ENCODE measurements around the gene CLUH.

DNA sequence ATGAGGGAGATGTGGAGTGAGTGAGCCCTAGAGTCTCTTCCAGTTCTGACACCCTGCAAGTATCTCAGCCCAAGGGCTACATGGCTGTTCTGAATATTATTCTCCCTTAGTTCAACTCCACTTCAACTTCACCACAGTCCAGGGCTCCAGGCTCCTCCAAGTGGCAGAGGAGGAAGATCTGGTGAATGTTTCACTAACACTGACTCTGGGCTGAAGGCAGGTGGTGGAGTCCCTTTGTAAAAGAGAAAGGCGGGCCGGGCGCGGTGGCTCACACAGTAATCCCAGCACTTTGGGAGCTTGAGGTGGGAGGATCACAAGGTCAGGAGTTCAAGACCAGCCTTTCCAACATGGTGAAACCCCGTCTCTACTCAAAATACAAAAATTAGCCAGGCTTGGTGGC is 24.3 kb upstream of the CLUH start:
- TF ChIP-seq, protein P1, sequence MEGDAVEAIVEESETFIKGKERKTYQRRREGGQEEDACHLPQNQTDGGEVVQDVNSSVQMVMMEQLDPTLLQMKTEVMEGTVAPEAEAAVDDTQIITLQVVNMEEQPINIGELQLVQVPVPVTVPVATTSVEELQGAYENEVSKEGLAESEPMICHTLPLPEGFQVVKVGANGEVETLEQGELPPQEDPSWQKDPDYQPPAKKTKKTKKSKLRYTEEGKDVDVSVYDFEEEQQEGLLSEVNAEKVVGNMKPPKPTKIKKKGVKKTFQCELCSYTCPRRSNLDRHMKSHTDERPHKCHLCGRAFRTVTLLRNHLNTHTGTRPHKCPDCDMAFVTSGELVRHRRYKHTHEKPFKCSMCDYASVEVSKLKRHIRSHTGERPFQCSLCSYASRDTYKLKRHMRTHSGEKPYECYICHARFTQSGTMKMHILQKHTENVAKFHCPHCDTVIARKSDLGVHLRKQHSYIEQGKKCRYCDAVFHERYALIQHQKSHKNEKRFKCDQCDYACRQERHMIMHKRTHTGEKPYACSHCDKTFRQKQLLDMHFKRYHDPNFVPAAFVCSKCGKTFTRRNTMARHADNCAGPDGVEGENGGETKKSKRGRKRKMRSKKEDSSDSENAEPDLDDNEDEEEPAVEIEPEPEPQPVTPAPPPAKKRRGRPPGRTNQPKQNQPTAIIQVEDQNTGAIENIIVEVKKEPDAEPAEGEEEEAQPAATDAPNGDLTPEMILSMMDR (IDR thresholded peaks at IDR 0.05; ENCODE audit: extremely low read depth in 1 of 2, insufficient read depth in 1 of 2, low read depth in 1 of 2, low read length in 2 of 2), result no peak
- no peak for TF ChIP-seq POLR2A (IDR thresholded peaks at IDR 0.05; ENCODE audit: low read depth, low read length)
- TF ChIP-seq POLR2AphosphoS5 (IDR thresholded peaks at IDR 0.05; ENCODE audit: insufficient read depth, low read depth, low read length), result no peak
